ENCODE results near the gene CHPF2.

The CHPF2 gene

DNA sequence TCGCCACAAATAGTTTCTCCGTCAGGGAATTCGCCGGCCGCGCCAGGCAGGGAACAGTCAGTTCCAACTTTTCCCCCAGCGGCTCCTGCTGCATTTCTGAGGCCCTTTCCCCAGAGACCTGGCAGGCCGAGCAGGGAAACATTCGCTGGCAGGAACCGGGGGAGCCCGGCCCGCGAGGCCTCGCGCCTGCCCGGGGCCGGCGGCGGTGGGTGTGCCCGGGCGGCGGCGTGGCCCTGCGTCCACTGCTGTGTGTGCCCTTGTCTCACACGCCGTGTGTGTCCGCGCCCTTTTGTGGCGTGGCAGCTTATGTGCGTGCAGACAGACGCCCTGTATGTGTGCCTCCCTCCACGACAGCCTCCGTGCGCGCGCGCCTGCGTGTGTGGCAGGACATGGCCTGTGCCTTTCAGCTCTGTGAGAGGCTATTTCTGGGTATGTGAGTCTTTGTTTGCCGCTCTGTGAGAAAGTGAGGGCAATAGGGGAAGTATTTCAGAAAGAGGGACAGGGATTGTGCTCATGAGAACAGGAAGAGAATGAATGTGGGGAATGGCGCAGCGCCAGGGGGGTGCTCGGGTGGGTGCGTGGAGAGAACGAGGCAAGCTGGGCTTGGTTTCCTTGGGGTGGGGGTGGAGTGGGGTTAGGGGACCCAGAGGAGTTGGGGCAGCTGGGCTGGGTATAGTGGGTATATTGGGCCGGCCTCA is 16.9 kb downstream of the CHPF2 start:
- Histone ChIP-seq H3K27me3 (ENCODE audit: insufficient read depth, low read depth, severe bottlenecking) (peaks cover 3% of the 10 kb centered on the region), H3K4me3 (ENCODE audit: low read depth, low read length) (peak overlapping the region; percentile 60), H3K9me3 (ENCODE audit: severe bottlenecking) (no peaks in the 10 kb centered on the region), H3K36me3 (no peaks in the 10 kb centered on the region), H3K27ac (no peak overlapping the region)
- peak; percentile 50 for DNase-seq
- TF ChIP-seq, protein P1, sequence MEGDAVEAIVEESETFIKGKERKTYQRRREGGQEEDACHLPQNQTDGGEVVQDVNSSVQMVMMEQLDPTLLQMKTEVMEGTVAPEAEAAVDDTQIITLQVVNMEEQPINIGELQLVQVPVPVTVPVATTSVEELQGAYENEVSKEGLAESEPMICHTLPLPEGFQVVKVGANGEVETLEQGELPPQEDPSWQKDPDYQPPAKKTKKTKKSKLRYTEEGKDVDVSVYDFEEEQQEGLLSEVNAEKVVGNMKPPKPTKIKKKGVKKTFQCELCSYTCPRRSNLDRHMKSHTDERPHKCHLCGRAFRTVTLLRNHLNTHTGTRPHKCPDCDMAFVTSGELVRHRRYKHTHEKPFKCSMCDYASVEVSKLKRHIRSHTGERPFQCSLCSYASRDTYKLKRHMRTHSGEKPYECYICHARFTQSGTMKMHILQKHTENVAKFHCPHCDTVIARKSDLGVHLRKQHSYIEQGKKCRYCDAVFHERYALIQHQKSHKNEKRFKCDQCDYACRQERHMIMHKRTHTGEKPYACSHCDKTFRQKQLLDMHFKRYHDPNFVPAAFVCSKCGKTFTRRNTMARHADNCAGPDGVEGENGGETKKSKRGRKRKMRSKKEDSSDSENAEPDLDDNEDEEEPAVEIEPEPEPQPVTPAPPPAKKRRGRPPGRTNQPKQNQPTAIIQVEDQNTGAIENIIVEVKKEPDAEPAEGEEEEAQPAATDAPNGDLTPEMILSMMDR (IDR thresholded peaks at IDR 0.05; ENCODE audit: low read depth, low read length) = no peak

DNA sequence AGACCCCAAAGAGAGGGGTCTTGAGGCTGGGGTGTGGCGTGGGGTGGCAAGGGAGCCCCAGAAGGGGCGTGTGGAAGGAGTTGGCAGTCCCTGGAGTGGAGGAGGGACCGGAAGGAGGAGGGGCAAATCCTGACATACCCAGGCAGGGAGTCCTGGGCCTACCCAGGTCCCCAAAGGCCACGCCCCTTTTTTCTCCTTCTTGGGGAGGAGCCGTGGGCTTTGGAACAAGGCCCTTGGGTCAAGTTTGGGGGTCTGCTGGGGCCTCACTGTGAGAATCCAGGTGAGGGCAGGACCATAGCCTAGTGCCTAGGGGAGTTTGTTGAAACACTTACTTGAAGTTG is 17.4 kb downstream of the CHPF2 start:
- no peak overlapping the region for H3K27ac ChIP-seq
- H3K4me3 ChIP-seq (ENCODE audit: low read depth, low read length) = peak overlapping the region; percentile 60
- TF ChIP-seq, protein P1 (IDR thresholded peaks at IDR 0.05; ENCODE audit: low read depth, low read length) = no peak
- peaks cover 2% of the 10 kb centered on the region for H3K27me3 ChIP-seq (ENCODE audit: insufficient read depth, low read depth, severe bottlenecking)
- peak; percentile 74 for DNase-seq
- no peaks in the 10 kb centered on the region for H3K36me3 ChIP-seq
- H3K9me3 ChIP-seq (ENCODE audit: severe bottlenecking) = no peaks in the 10 kb centered on the region

DNA sequence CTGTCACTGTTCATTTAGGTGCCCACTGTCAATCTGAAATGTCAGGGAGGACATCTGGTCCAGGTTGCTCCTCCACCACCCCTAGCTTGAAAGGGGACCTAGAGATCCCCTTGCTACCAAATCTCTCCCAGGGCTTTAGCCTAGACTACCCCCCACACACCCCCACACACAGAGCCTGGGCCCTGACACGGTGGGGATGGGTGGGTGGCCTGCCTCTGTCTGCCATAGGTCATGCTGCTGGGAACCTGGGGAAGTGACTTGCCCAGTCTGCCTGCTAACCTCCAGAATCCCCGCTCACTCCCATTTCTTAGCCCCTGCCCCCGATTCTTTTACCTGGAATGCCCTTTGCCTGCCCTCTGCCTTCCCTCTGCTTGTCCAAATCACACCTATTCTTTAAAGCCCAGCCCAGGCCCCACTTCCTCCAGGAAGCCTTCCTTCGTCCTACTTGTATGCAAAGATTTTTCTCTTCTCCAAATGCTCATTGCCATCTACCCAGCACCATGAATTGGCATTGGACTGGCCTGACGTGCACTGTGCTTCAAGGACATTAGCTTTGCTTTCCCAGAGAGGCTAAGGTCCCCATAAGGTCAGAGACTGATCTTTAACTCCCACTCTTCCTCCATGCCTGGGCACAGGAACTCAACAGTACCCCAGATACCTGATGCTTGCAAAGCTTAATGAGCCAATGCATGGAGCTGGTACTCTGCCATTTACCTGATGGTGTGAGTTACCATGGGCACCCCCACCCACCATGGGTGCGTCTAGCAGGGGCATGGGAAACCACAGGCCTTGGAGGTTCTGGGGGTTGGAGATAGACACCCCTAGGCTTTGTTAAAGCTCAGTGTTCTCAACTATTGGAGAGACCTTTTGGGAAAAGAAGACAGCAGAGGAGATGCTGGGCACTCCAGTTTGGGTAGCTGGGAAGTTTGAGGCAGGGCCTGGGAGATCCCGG is 18.2 kb downstream of the CHPF2 start:
- DNase-seq = no peak
- no peaks in the 10 kb centered on the region for H3K9me3 ChIP-seq (ENCODE audit: severe bottlenecking)
- no peak overlapping the region for H3K4me3 ChIP-seq (ENCODE audit: low read depth, low read length)
- no peaks in the 10 kb centered on the region for H3K36me3 ChIP-seq
- H3K27ac ChIP-seq = no peak overlapping the region
- TF ChIP-seq, protein P1 (IDR thresholded peaks at IDR 0.05; ENCODE audit: low read depth, low read length) = no peak
- no peaks in the 10 kb centered on the region for H3K27me3 ChIP-seq (ENCODE audit: insufficient read depth, low read depth, severe bottlenecking)

- Histone ChIP-seq H3K36me3 (no peaks in the 10 kb centered on the region), H3K9me3 (ENCODE audit: severe bottlenecking) (no peaks in the 10 kb centered on the region), H3K27ac (peak overlapping the region; percentile 84), H3K27me3 (ENCODE audit: insufficient read depth, low read depth, severe bottlenecking) (no peaks in the 10 kb centered on the region), H3K4me3 (ENCODE audit: low read depth, low read length) (peak overlapping the region; percentile 41)
- DNase-seq = peak; percentile 41
- TF ChIP-seq, protein P1 (IDR thresholded peaks at IDR 0.05; ENCODE audit: low read depth, low read length) = no peak
Observed at GRCh38 chr7:151251328-151251688, 19.0 kb downstream of the CHPF2 start.

GRCh38 chr7:151251689-151252560 is 19.6 kb downstream of the CHPF2 start:
- TF ChIP-seq, protein P1 (IDR thresholded peaks at IDR 0.05; ENCODE audit: low read depth, low read length) = no peak
- H3K27ac ChIP-seq = peak overlapping the region; percentile 84
- H3K9me3 ChIP-seq (ENCODE audit: severe bottlenecking) = no peaks in the 10 kb centered on the region
- H3K36me3 ChIP-seq = no peaks in the 10 kb centered on the region
- no peaks in the 10 kb centered on the region for H3K27me3 ChIP-seq (ENCODE audit: insufficient read depth, low read depth, severe bottlenecking)
- peak overlapping the region; percentile 79 for H3K4me3 ChIP-seq (ENCODE audit: low read depth, low read length)
- DNase-seq = peak; percentile 85
